Measurements from ENCODE around the gene SMARCAD1.

DNA sequence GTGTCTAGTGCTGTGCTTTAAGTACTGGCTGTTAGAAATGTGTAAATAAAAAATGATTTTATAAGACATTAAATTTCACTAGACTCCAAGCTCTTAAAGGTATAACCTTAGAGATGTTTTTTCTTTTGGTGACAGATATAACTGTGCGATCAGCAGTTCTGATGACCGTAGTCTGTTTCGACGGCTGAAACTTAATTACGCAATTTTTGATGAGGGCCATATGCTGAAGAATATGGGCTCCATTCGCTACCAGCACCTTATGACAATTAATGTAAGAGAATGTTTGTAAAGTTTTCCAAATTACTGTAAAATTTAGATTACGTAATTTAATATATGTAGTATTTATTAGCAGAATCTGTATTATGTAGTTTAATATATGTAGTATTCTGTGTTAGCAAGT lies 68.5 kb downstream of the SMARCAD1 start:
- TF ChIP-seq, protein P1, sequence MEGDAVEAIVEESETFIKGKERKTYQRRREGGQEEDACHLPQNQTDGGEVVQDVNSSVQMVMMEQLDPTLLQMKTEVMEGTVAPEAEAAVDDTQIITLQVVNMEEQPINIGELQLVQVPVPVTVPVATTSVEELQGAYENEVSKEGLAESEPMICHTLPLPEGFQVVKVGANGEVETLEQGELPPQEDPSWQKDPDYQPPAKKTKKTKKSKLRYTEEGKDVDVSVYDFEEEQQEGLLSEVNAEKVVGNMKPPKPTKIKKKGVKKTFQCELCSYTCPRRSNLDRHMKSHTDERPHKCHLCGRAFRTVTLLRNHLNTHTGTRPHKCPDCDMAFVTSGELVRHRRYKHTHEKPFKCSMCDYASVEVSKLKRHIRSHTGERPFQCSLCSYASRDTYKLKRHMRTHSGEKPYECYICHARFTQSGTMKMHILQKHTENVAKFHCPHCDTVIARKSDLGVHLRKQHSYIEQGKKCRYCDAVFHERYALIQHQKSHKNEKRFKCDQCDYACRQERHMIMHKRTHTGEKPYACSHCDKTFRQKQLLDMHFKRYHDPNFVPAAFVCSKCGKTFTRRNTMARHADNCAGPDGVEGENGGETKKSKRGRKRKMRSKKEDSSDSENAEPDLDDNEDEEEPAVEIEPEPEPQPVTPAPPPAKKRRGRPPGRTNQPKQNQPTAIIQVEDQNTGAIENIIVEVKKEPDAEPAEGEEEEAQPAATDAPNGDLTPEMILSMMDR (IDR thresholded peaks at IDR 0.05), result no peak
- TF ChIP-seq POLR2A (IDR thresholded peaks at IDR 0.05), result no peak
